Activated CD8-positive, alpha-beta T cell treated with anti-CD3 and anti-CD28 coated beads, Interleukin-2, amount 10 ng/mL, durations not matched to agents 7 days and 5 days (primary cell): ENCODE measurements around the gene MAN2B2. TPM values are rescaled to one million over a fixed set of nuclear protein-coding genes. Genes with fewer than 3 reads are reported as not detected.

Source experiments
- total RNA-seq, 2 experiments: library from RNA; stranded (reverse); gene quantifications; one replicate each; pipeline ENCODE4 v1.2.3, GENCODE V29; 2021

Gene MAN2B2
- total RNA-seq, 2 experiments from 2014 or later, result 27.6 to 29.1 TPM

Other genes with a start within 250 kb of the MAN2B2 start
- not detected for gene PPP2R2C, start 102.6 kb upstream of the MAN2B2 start, total RNA-seq
- gene MRFAP1, start 65.5 kb downstream of the MAN2B2 start, total RNA-seq, result 100 to 1,000 TPM; 105 TPM
- 1 to 10 TPM; 8.3 to 8.5 TPM for gene S100P, start 118.7 kb downstream of the MAN2B2 start, total RNA-seq
- 10 to 100 TPM; 65.5 to 67.4 TPM for gene MRFAP1L1, start 134.7 kb downstream of the MAN2B2 start, total RNA-seq
- gene BLOC1S4, start 141.0 kb downstream of the MAN2B2 start, total RNA-seq, result 10 to 100 TPM; 19.6 to 21.5 TPM
- gene KIAA0232, start 207.5 kb downstream of the MAN2B2 start, total RNA-seq, result 10 to 100 TPM; 18.4 to 19.5 TPM